ENCODE results near the gene MAN1C1.
A peak's percentile ranks its signal among the peaks of the same experiment; 100 is the strongest.

MAN1C1 gene

GRCh38 chr1:25804244-25804963, 187.8 kb downstream of the MAN1C1 start:
- DNase-seq (ENCODE audit: low spot score), result no peak

- no peak for DNase-seq (ENCODE audit: low spot score)
These were observed 188.6 kb downstream of the MAN1C1 start for GRCh38 chr1:25804964-25805862.

- peak; percentile 86 for DNase-seq (ENCODE audit: low spot score)
These were observed 189.3 kb downstream of the MAN1C1 start for GRCh38 chr1:25805863-25806225.

- DNase-seq (ENCODE audit: low spot score), result no peak
These were observed 189.8 kb downstream of the MAN1C1 start for GRCh38 chr1:25806418-25806817.

- DNase-seq (ENCODE audit: low spot score), result peak; percentile 66
These were observed 191.1 kb downstream of the MAN1C1 start for GRCh38 chr1:25807480-25808390.

- no peak for DNase-seq (ENCODE audit: low spot score)
These were observed 192.1 kb downstream of the MAN1C1 start for GRCh38 chr1:25808481-25809244.

- DNase-seq (ENCODE audit: low spot score), result no peak
These were observed 192.8 kb downstream of the MAN1C1 start for GRCh38 chr1:25809283-25809926.

GRCh38 chr1:25809929-25810328, 193.3 kb downstream of the MAN1C1 start:
- no peak for DNase-seq (ENCODE audit: low spot score)

GRCh38 chr1:25810341-25811299, 194.0 kb downstream of the MAN1C1 start:
- DNase-seq (ENCODE audit: low spot score), result peak; percentile 76

GRCh38 chr1:25811384-25812082, 194.9 kb downstream of the MAN1C1 start:
- no peak for DNase-seq (ENCODE audit: low spot score)

GRCh38 chr1:25813071-25813733, 196.6 kb downstream of the MAN1C1 start:
- no peak for DNase-seq (ENCODE audit: low spot score)

- DNase-seq (ENCODE audit: low spot score), result no peak
These were observed 197.3 kb downstream of the MAN1C1 start for GRCh38 chr1:25813734-25814471.

GRCh38 chr1:25814549-25815087, 198.0 kb downstream of the MAN1C1 start:
- no peak for DNase-seq (ENCODE audit: low spot score)

- DNase-seq (ENCODE audit: low spot score), result no peak
These were observed 198.9 kb downstream of the MAN1C1 start for GRCh38 chr1:25815208-25816111.

GRCh38 chr1:25816112-25816718, 199.6 kb downstream of the MAN1C1 start:
- DNase-seq (ENCODE audit: low spot score), result no peak

Data from Ammon's horn (tissue), 1 donor.